A549 (cell line): ENCODE measurements around the gene SCNN1A. TPM values are rescaled to one million over a fixed set of nuclear protein-coding genes. Genes with fewer than 3 reads are reported as not detected.

Experiments used
- ATAC-seq, 2 experiments: fragments of 200-7000 bp in 1 of 2; fragments of >200 bp in 1 of 2; cut with Nextera tagmentation in 1 of 2; cut with Tn5 transposase in 1 of 2; 3 replicates each; pipeline versions ENCODE4 v1.8.0 to v1.9.1; 2018 to 2020; ENCODE audit warnings: mild to moderate bottlenecking in 1 of 2, moderate library complexity in 1 of 2
- CTCF ChIA-PET: fragments of 300-600 bp; sonication (Branson Sonifier 250); formaldehyde crosslinking; extraction: SDS; loops from one replicate; lab custom pipeline; 2021; ENCODE audit warnings: antibody characterized with exemption, inconsistent platforms; lab: Yijun Ruan, JAX
- POLR2A ChIA-PET: fragments of 350-600 bp; formaldehyde crosslinking; extraction: SDS; loops from one replicate; lab custom pipeline; 2021; ENCODE audit warnings: antibody characterized with exemption, inconsistent platforms; lab: Yijun Ruan, JAX
- DNase-seq, 2 experiments: peaks; one replicate each; pipeline versions ENCODE4 v3.0.0 to v3.0.0-alpha.2; 2011 to 2016; ENCODE audit warnings: low read depth in 1 of 2, low spot score in 1 of 2
- FAIRE-seq: peaks from 2 replicates; lab custom pipeline; 2011; peaks lifted over from hg19 to GRCh38; lab: Jason Lieb, UNC
- H3K27ac ChIP-seq, 2 experiments: fragments of >200 bp; sonication (Bioruptor Twin); formaldehyde crosslinking; 3 replicates each; pipeline ENCODE4 v1.5.1; 2016 to 2017
- H3K4me1 ChIP-seq: fragments of >200 bp; sonication (Bioruptor Twin); formaldehyde crosslinking; 3 replicates; pipeline ENCODE4 v1.6.1; 2016
- H3K4me2 ChIP-seq: fragments of >200 bp; sonication (Bioruptor Twin); formaldehyde crosslinking; 3 replicates; pipeline ENCODE4 v1.6.1; 2016
- H3K4me3 ChIP-seq: fragments of >200 bp; sonication (Bioruptor Twin); formaldehyde crosslinking; 3 replicates; pipeline ENCODE4 v1.5.1; 2016
- H3K9me3 ChIP-seq: fragments of >200 bp; sonication (Bioruptor Twin); formaldehyde crosslinking; 3 replicates; pipeline ENCODE4 v1.6.1; 2016
- BHLHE40 ChIP-seq: IDR thresholded peaks from 2 replicates; pipeline ENCODE4 v1.6.1; 2012; ENCODE audit warnings: low read depth, low read length, inconsistent platforms
- CEBPB ChIP-seq, 2 experiments: fragments of >200 bp in 1 of 2; sonication (Bioruptor Twin) in 1 of 2; formaldehyde crosslinking in 1 of 2; IDR thresholded peaks; 2 replicates each; pipeline ENCODE4 v1.6.1; 2012 to 2016
- FOSL2 ChIP-seq, 2 experiments: fragments of 450-650 bp in 1 of 2; fragments of >200 bp in 1 of 2; sonication (Bioruptor Twin) in 1 of 2; formaldehyde crosslinking; IDR thresholded peaks; 2 replicates each; pipeline versions ENCODE4 v1.5.0 to v1.6.1; 2016 to 2020; ENCODE audit warnings: mild to moderate bottlenecking in 1 of 2, moderate library complexity in 1 of 2
- GATA3 ChIP-seq: IDR thresholded peaks from 2 replicates; pipeline ENCODE4 v1.6.1; 2012; ENCODE audit warnings: borderline replicate concordance
- HDAC2 ChIP-seq: fragments of 200-600 bp; sonication (generic); IDR thresholded peaks from 2 replicates; pipeline ENCODE4 v1.6.1; 2016
- HOXB13 ChIP-seq: fragments of 250-450 bp; sonication (Bioruptor Pico); IDR thresholded peaks from 2 replicates; pipeline ENCODE4 v1.5.0; 2020; ENCODE audit warnings: low read depth, mild to moderate bottlenecking, moderate library complexity
- HOXB5 ChIP-seq: fragments of 250-450 bp; sonication (Bioruptor Pico); IDR thresholded peaks from 2 replicates; pipeline ENCODE4 v1.5.0; 2020; ENCODE audit warnings: mild to moderate bottlenecking, moderate library complexity
- JUNB ChIP-seq: fragments of >200 bp; sonication (Bioruptor Twin); formaldehyde crosslinking; IDR thresholded peaks from 2 replicates; pipeline ENCODE4 v1.6.1; 2016
- KDM1A ChIP-seq: fragments of 200-600 bp; sonication (generic); IDR thresholded peaks from 2 replicates; pipeline ENCODE4 v1.6.1; 2016; ENCODE audit warnings: low read depth, mild to moderate bottlenecking
- KDM5A ChIP-seq: fragments of 200-600 bp; sonication (generic); IDR thresholded peaks from 2 replicates; pipeline ENCODE4 v1.6.1; 2016; ENCODE audit warnings: antibody characterized with exemption, mild to moderate bottlenecking
- MAX ChIP-seq: IDR thresholded peaks from 2 replicates; pipeline ENCODE4 v1.6.1; 2012
- MYC ChIP-seq: IDR thresholded peaks from 2 replicates; pipeline ENCODE4 v1.6.1; 2012; ENCODE audit warnings: mild to moderate bottlenecking, inconsistent platforms, low read length, improper control_type of control experiment, borderline replicate concordance
- POLR2A ChIP-seq: IDR thresholded peaks from 2 replicates; pipeline ENCODE4 v1.6.1; 2012; ENCODE audit warnings: mild to moderate bottlenecking, low read length
- RARB ChIP-seq: fragments of 250-450 bp; sonication (Bioruptor Pico); IDR thresholded peaks from 2 replicates; pipeline ENCODE4 v1.8.0; 2021; ENCODE audit warnings: mild to moderate bottlenecking, moderate library complexity
- RNF2 ChIP-seq: fragments of 200-600 bp; sonication (generic); IDR thresholded peaks from 2 replicates; pipeline ENCODE4 v1.6.1; 2016; ENCODE audit warnings: low read depth, mild to moderate bottlenecking, antibody characterized with exemption, moderate library complexity, borderline replicate concordance
- SMC3 ChIP-seq: fragments of >200 bp; sonication (Bioruptor Twin); formaldehyde crosslinking; IDR thresholded peaks from 3 replicates; pipeline ENCODE4 v1.6.1; 2018; ENCODE audit warnings: inconsistent platforms
- SREBF2 ChIP-seq: fragments of 450-650 bp; IDR thresholded peaks from 2 replicates; pipeline ENCODE4 v1.6.1; 2014; ENCODE audit warnings: mild to moderate bottlenecking, moderate library complexity
- TP53 ChIP-seq: fragments of 250-450 bp; sonication (Bioruptor Pico); IDR thresholded peaks from 2 replicates; pipeline ENCODE4 v1.5.0; 2021; ENCODE audit warnings: mild to moderate bottlenecking, moderate library complexity
- ZC3H11A ChIP-seq: fragments of 450-650 bp; IDR thresholded peaks from 2 replicates; pipeline ENCODE4 v1.6.1; 2014; ENCODE audit warnings: antibody characterized with exemption, mild to moderate bottlenecking
- ZNF302 ChIP-seq: fragments of 250-450 bp; sonication (Bioruptor Pico); IDR thresholded peaks from 2 replicates; pipeline ENCODE4 v1.9.0; 2021; ENCODE audit warnings: inconsistent platforms, mild to moderate bottlenecking, moderate library complexity
- WGBS: methylation state at CpG from one replicate; pipeline ENCODE4 v1.1.6; 2017; ENCODE audit errors: missing lambda C conversion rate; 5-methylcytosine and 5-hydroxymethylcytosine counted together
- polyA plus RNA-seq, 4 experiments: library from polyadenylated mRNA; depleted of rRNA in 3 of 4; stranded (reverse); fragments of >200 nt; fragmentation: RNase III in 1 of 4; extraction: RNeasy Plus Mini Kit Qiagen cat#74134 plus additional on column Dnase treatment in 1 of 4; gene quantifications; 2 replicates in 3 of 4; 3 replicates in 1 of 4; pipeline ENCODE4 v1.2.3, GENCODE V29; 2011 to 2017
- TF ChIP-seq, protein P1 (sequence below): fragments of >200 bp; sonication (Bioruptor Twin); formaldehyde crosslinking; IDR thresholded peaks from 2 replicates; pipeline ENCODE4 v1.6.1; 2016
- TF ChIP-seq, protein P2 (sequence below): fragments of 450-650 bp; IDR thresholded peaks from 2 replicates; pipeline ENCODE4 v1.6.1; 2014; ENCODE audit warnings: antibody characterized with exemption

SCNN1A gene
- polyA plus RNA-seq, 2 of the 4 experiments (the other 2 are of a cell fraction), result 6.0 to 7.0 TPM

GRCh38 chr12:6370576-6370935 lies 4.8 kb downstream of the SCNN1A start:
- no peaks in the 10 kb centered on the region for H3K9me3 ChIP-seq
- peak; percentile 5 to 7 for ATAC-seq
- CTCF ChIA-PET, result interaction anchor here (0.5 to 24.7 kb wide), 11 partner anchors 8 to 104 kb away, joined by 3 to 705 read pairs (median 7); partner anchors contain the start of genes LTBR and TNFRSF1A
- H3K27ac ChIP-seq, result peak overlapping the region; percentile 97 to 99
- peaks cover 79% of the 10 kb centered on the region for H3K4me1 ChIP-seq
- TF ChIP-seq MAX (no peak), ZC3H11A (no peak), POLR2A (no peak; the same call in 1 of the 2 replicates), TP53 (CRISPR knock-in tag) (no peak), MYC (no peak), FOSL2 (IDR thresholded peaks at IDR 0.05) (no peak), FOSL2 (CRISPR knock-in tag; IDR thresholded peaks at IDR 0.05) (no peak), SREBF2 (no peak), HOXB13 (no peak), RNF2 (no peak), HOXB5 (CRISPR knock-in tag) (peak; percentile 49; the same call in 1 of the 2 replicates), CEBPB (IDR thresholded peaks at IDR 0.05) (0 out of 4 replicates have a peak, but pooled peaks of 1 of the 2 experiments have one; percentile 8), JUNB (no peak)
- TF ChIP-seq, protein P1, sequence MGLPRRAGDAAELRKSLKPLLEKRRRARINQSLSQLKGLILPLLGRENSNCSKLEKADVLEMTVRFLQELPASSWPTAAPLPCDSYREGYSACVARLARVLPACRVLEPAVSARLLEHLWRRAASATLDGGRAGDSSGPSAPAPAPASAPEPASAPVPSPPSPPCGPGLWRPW, result no peak
- TF ChIP-seq, protein P2, sequence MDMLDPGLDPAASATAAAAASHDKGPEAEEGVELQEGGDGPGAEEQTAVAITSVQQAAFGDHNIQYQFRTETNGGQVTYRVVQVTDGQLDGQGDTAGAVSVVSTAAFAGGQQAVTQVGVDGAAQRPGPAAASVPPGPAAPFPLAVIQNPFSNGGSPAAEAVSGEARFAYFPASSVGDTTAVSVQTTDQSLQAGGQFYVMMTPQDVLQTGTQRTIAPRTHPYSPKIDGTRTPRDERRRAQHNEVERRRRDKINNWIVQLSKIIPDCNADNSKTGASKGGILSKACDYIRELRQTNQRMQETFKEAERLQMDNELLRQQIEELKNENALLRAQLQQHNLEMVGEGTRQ, result no peak
- 0 out of 3 replicates have a peak overlapping the region, but pooled peaks have one; percentile 5 for H3K4me3 ChIP-seq
- DNase-seq, result no peak
- POLR2A ChIA-PET, result interaction anchor here (1.0 to 7.4 kb wide), 10 partner anchors 7 to 164 kb away, joined by 3 to 141 read pairs (median 12); partner anchors contain the start of genes GAPDH, LTBR, MRPL51 and TNFRSF1A
- 39% methylated on average over 4 of the region's 4 CpGs for WGBS
- peak overlapping the region; percentile 80 for H3K4me2 ChIP-seq
- FAIRE-seq, result no peak

DNA sequence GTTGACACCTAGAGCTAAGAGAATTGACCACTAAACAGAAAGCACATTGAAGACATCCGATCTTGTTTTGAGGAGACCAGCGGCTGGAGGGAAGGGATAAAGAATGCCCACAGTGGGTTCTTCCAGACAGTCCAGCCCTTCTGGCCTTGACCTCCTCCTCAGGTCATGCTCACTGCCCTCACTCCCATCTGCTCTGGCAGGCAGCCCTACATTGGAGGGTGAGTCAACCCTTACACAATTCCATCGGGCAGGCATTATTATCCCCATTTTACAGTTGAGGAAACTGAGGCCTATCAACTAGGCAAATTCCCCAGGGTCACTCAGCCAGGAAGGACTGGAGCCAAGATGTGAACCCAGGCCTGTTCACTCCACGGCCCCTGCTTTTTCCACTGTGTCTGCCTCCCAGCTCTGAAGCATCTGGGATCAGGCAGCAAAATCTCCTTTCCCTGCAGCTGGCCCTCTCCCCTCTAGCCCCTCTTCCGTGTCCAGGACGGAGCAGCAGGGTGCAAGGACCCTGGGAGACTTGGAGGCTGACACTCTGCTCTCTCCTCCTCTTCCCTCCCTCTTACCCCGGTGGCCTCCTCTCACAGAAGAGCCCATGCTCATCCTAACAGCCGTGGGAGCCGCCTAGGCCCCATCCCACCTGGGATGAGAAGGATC lies 5.3 kb downstream of the SCNN1A start:
- TF ChIP-seq FOSL2 (IDR thresholded peaks at IDR 0.05), result 0 out of 2 replicates have a peak, but pooled peaks have one; percentile 31
- TF ChIP-seq FOSL2 (CRISPR knock-in tag; IDR thresholded peaks at IDR 0.05), result peak; percentile 83
- peak; percentile 52; the same call in 1 of the 2 replicates for TF ChIP-seq HDAC2
- no peak for TF ChIP-seq KDM5A
- TF ChIP-seq CEBPB (IDR thresholded peaks at IDR 0.05), result peak in 1 of 2 experiments; percentile 81; a peak in 2 of 4 replicates
- TF ChIP-seq ZNF302 (CRISPR knock-in tag), result no peak; the same call in 1 of the 2 replicates
- TF ChIP-seq MAX, result peak; percentile 37; the same call in 1 of the 2 replicates
- TF ChIP-seq BHLHE40, result no peak
- TF ChIP-seq KDM1A, result peak; percentile 75; the same call in 1 of the 2 replicates
- TF ChIP-seq, protein P2, result no peak
- peak; percentile 44 for TF ChIP-seq GATA3
- TF ChIP-seq RARB (CRISPR knock-in tag), result peak; percentile 74; the same call in 1 of the 2 replicates
- TF ChIP-seq JUNB, result peak; percentile 21
- TF ChIP-seq SMC3, result no peak
- TF ChIP-seq HOXB13, result peak; percentile 49; the same call in 1 of the 2 replicates
- FAIRE-seq (no peak), DNase-seq (peak in 1 of 2 experiments; percentile 60), ATAC-seq (no peak)
- peak overlapping the region; percentile 97 to 99 for H3K27ac ChIP-seq
- H3K4me3 ChIP-seq, result no peak overlapping the region
- ChIA-PET CTCF (interaction anchor here (0.6 to 24.7 kb wide), 9 partner anchors 7 to 118 kb away, joined by 3 to 705 read pairs (median 8); partner anchors contain the start of genes LTBR and TNFRSF1A), POLR2A (interaction anchor here (1.0 to 7.4 kb wide), 5 partner anchors 24 to 101 kb away, joined by 3 to 141 read pairs (median 17); partner anchors contain the start of genes TNFRSF1A and VAMP1)
- H3K9me3 ChIP-seq, result no peaks in the 10 kb centered on the region
- H3K4me2 ChIP-seq, result peak overlapping the region; percentile 80
- H3K4me1 ChIP-seq, result peaks cover 75% of the 10 kb centered on the region
- WGBS, result 65% methylated on average over 9 of the region's 9 CpGs
